Pancreas (tissue), 10 donors: ENCODE results near the gene PCNT. TPM values are rescaled to one million over a fixed set of nuclear protein-coding genes. Genes with fewer than 3 reads are reported as not detected.

Source experiments
- ATAC-seq, 4 donors: fragments of 200-7000 bp; cut with Tn5 transposase; one replicate each; pipeline versions ENCODE4 v1.8.0 to v1.9.1; 2020; ENCODE audit warnings: mild to moderate bottlenecking in 4 of 4, moderate library complexity in 4 of 4
- DNase-seq, 6 donors: peaks; one replicate each; pipeline ENCODE4 v3.0.0-alpha.2; 2020
- FAIRE-seq: peaks from 2 replicates; lab custom pipeline; 2012; peaks lifted over from hg19 to GRCh38; lab: Jason Lieb, UNC
- H3K27ac ChIP-seq, 4 donors: fragments of 200-600 bp; sonication (generic); 1 replicate in 3 of 4; 2 replicates in 1 of 4; pipeline versions ENCODE4 v1.5.0 to v1.8.0; 2020
- H3K27me3 ChIP-seq, 4 donors: fragments of 200-600 bp; one replicate each; pipeline ENCODE4 v1.8.0; 2021
- H3K36me3 ChIP-seq, 3 donors: fragments of 200-600 bp; sonication (generic) in 1 of 3; one replicate each; pipeline versions ENCODE4 v1.5.0 to v1.8.0; 2020 to 2021
- H3K4me1 ChIP-seq, 3 donors: fragments of 200-600 bp; one replicate each; pipeline ENCODE4 v1.8.0; 2021
- H3K4me3 ChIP-seq, 4 donors: fragments of 200-600 bp; sonication (generic) in 2 of 4; one replicate each; pipeline versions ENCODE4 v1.5.0 to v1.8.0; 2020 to 2021
- H3K9me3 ChIP-seq, 4 donors: fragments of 200-600 bp; one replicate each; pipeline ENCODE4 v1.8.0; 2021
- WGBS, 2 donors: extraction: QIAGEN DNeasy Blood & Tissue Kit; methylation state at CpG; one replicate each; pipeline ENCODE4 v1.1.7; 2013; 5-methylcytosine and 5-hydroxymethylcytosine counted together
- intact Hi-C, 3 donors: fragments of 100-400 bp; cut with DNase I; formaldehyde crosslinking; loops; one replicate each; pipeline versions ENCODE4 v1.11.1 to v1.14.2; 2022
- polyA plus RNA-seq, 2 donors: library from polyadenylated mRNA; stranded (reverse); fragments of 200-250 nt; gene quantifications; one replicate each; pipeline ENCODE4 v1.2.3, GENCODE V29; 2013
- total RNA-seq, 6 donors: library from RNA; stranded (reverse); fragmentation: NEBNext Ultra II Directional in 4 of 6; extraction: Animal tissue kit (Norgen Biotek cat#: 25700) in 4 of 6; gene quantifications; one replicate each; pipeline versions ENCODE4 v1.2.1 to v1.2.4, GENCODE V29; 2021 to 2023
- TF ChIP-seq, protein P1 (sequence below), 4 donors: fragments of 200-600 bp; sonication (generic) in 3 of 4; IDR thresholded peaks; one replicate each; pipeline versions ENCODE4 v1.5.0 to v1.8.0; 2021; ENCODE audit warnings: antibody characterized with exemption in 4 of 4
- donor health status: healthy with polysubstance abuse.
- donor health status: DM: no; HTN: no; CAD: no; lungs with moderate emphysema.
- donor health status: DM: no; HTN: no; CAD: no.
- donor health status: control.
- donor health status: control.
- donor health status: Bipolar disorder and iron deficiency.
- donor health status: DM: yes; HTN: yes; CAD: no.
- donor health status: DM: no; HTN: no; CAD: no.
- donor health status: DM: no; HTN: no; CAD: no.
- donor health status: DM: yes; HTN: yes; CAD: no.

Gene PCNT
- total and polyA plus RNA-seq, 8 donors, result 8.1 to 15.5 (median 12.1) TPM

- DNase-seq (no peak), ATAC-seq (no peak), FAIRE-seq (no peak)
- WGBS, 2 donors, result 91 to 96% methylated on average over 11 of the region's 11 CpGs
- intact Hi-C loops, result no loop called here
- Histone ChIP-seq H3K36me3 (peaks cover 3 to 46% (median 14%) of the 10 kb centered on the region in 3 donors), H3K9me3 (no peaks in the 10 kb centered on the region), H3K4me3 (no peak overlapping the region), H3K27me3 (no peaks in the 10 kb centered on the region), H3K4me1 (no peaks in the 10 kb centered on the region), H3K27ac (no peak overlapping the region)
- TF ChIP-seq, protein P1, sequence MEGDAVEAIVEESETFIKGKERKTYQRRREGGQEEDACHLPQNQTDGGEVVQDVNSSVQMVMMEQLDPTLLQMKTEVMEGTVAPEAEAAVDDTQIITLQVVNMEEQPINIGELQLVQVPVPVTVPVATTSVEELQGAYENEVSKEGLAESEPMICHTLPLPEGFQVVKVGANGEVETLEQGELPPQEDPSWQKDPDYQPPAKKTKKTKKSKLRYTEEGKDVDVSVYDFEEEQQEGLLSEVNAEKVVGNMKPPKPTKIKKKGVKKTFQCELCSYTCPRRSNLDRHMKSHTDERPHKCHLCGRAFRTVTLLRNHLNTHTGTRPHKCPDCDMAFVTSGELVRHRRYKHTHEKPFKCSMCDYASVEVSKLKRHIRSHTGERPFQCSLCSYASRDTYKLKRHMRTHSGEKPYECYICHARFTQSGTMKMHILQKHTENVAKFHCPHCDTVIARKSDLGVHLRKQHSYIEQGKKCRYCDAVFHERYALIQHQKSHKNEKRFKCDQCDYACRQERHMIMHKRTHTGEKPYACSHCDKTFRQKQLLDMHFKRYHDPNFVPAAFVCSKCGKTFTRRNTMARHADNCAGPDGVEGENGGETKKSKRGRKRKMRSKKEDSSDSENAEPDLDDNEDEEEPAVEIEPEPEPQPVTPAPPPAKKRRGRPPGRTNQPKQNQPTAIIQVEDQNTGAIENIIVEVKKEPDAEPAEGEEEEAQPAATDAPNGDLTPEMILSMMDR (IDR thresholded peaks at IDR 0.05), result no peak
These were observed 27.7 kb downstream of the PCNT start for GRCh38 chr21:46351476-46352163.

GRCh38 chr21:46352164-46352515 is 28.2 kb downstream of the PCNT start:
- FAIRE-seq (no peak), DNase-seq (no peak), ATAC-seq (no peak)
- no peaks in the 10 kb centered on the region for H3K9me3 ChIP-seq
- H3K4me3 ChIP-seq, result no peak overlapping the region
- WGBS, 2 donors, result 87 to 88% methylated on average over 11 of the region's 11 CpGs
- H3K4me1 ChIP-seq, result no peaks in the 10 kb centered on the region
- TF ChIP-seq, protein P1 (IDR thresholded peaks at IDR 0.05), result no peak
- H3K36me3 ChIP-seq, result peaks cover 3 to 43% (median 11%) of the 10 kb centered on the region in 3 donors
- intact Hi-C loops, result no loop called here
- H3K27me3 ChIP-seq, result no peaks in the 10 kb centered on the region
- H3K27ac ChIP-seq, result no peak overlapping the region

GRCh38 chr21:46352913-46353312 is 29.0 kb downstream of the PCNT start:
- Histone ChIP-seq H3K4me3 (no peak overlapping the region), H3K36me3 (peaks cover 3 to 42% (median 11%) of the 10 kb centered on the region in 3 donors), H3K27me3 (no peaks in the 10 kb centered on the region), H3K9me3 (no peaks in the 10 kb centered on the region), H3K4me1 (no peaks in the 10 kb centered on the region), H3K27ac (no peak overlapping the region)
- 87 to 93% methylated on average over 14 of the region's 14 CpGs for WGBS, 2 donors
- intact Hi-C loops, result no loop called here
- ATAC-seq, result no peak
- DNase-seq, result no peak
- TF ChIP-seq, protein P1 (IDR thresholded peaks at IDR 0.05), result no peak
- no peak for FAIRE-seq

- H3K36me3 ChIP-seq, result peaks cover 3 to 39% (median 11%) of the 10 kb centered on the region in 3 donors
These were observed 30.1 kb downstream of the PCNT start for GRCh38 chr21:46354046-46354445.

GRCh38 chr21:46354518-46354917 is 30.6 kb downstream of the PCNT start:
- TF ChIP-seq, protein P1 (IDR thresholded peaks at IDR 0.05), result no peak
- ATAC-seq, result no peak
- no peak for DNase-seq
- H3K36me3 ChIP-seq, result peaks cover 3 to 34% (median 11%) of the 10 kb centered on the region in 3 donors
- H3K27ac ChIP-seq, result no peak overlapping the region
- FAIRE-seq, result no peak
- WGBS, 2 donors, result 92 to 96% methylated on average over 13 of the region's 13 CpGs
- H3K4me3 ChIP-seq, result no peak overlapping the region
- intact Hi-C loops, result no loop called here
- H3K4me1 ChIP-seq, result no peaks in the 10 kb centered on the region
- no peaks in the 10 kb centered on the region for H3K9me3 ChIP-seq
- H3K27me3 ChIP-seq, result no peaks in the 10 kb centered on the region

More at GRCh38 chr21:46354046-46354445, 30.1 kb downstream of the PCNT start:
- TF ChIP-seq, protein P1 (IDR thresholded peaks at IDR 0.05), result no peak
- H3K9me3 ChIP-seq, result no peaks in the 10 kb centered on the region
- DNase-seq (no peak), ATAC-seq (no peak), FAIRE-seq (no peak)
- no peak overlapping the region for H3K4me3 ChIP-seq
- intact Hi-C loops, result no loop called here
- H3K4me1 ChIP-seq, result no peaks in the 10 kb centered on the region
- no peaks in the 10 kb centered on the region for H3K27me3 ChIP-seq
- 88 to 94% methylated on average over 16 of the region's 16 CpGs for WGBS, 2 donors
- H3K27ac ChIP-seq, result no peak overlapping the region
